NCI-H1436 treated with DMSO at 0.1 percent for 48 hours (cell line): ENCODE results near the gene LAMP1.
"Not testable (repeated sequence)": the region's sequence is repeated elsewhere in the genome, so short reads cannot be mapped to it uniquely, and the experiment has no call there.

ENCODE experiments used
- DNase-seq: peaks from one replicate; lab custom pipeline; 2025; lab: John Stamatoyannopoulos, UW

LAMP1 gene

GRCh38 chr13:113356596-113356995 is 59.6 kb downstream of the LAMP1 start:
- DNase-seq = no peak

GRCh38 chr13:113357529-113357928 is 60.5 kb downstream of the LAMP1 start:
- no peak for DNase-seq

GRCh38 chr13:113358653-113359190 is 61.7 kb downstream of the LAMP1 start:
- no peak for DNase-seq

GRCh38 chr13:113359571-113359970 is 62.5 kb downstream of the LAMP1 start:
- DNase-seq = no peak

- DNase-seq = no peak
Measured at GRCh38 chr13:113360446-113360845, 63.4 kb downstream of the LAMP1 start.

GRCh38 chr13:113361406-113361805 is 64.4 kb downstream of the LAMP1 start:
- DNase-seq = no peak

GRCh38 chr13:113364311-113364889 is 67.4 kb downstream of the LAMP1 start:
- no peak for DNase-seq

- no peak for DNase-seq
Measured at GRCh38 chr13:113364901-113365582, 68.0 kb downstream of the LAMP1 start.

- DNase-seq = no peak
Measured at GRCh38 chr13:113365583-113365970, 68.5 kb downstream of the LAMP1 start.

- DNase-seq = no peak
Measured at GRCh38 chr13:113365971-113366588, 69.0 kb downstream of the LAMP1 start.

- DNase-seq = no peak
Measured at GRCh38 chr13:113367020-113367560, 70.1 kb downstream of the LAMP1 start.

- no peak for DNase-seq
Measured at GRCh38 chr13:113367771-113368170, 70.7 kb downstream of the LAMP1 start.

GRCh38 chr13:113368353-113368752 is 71.3 kb downstream of the LAMP1 start:
- DNase-seq = not testable (repeated sequence)

GRCh38 chr13:113369189-113369588 is 72.2 kb downstream of the LAMP1 start:
- DNase-seq = no peak

- DNase-seq = no peak
Measured at GRCh38 chr13:113369881-113370280, 72.8 kb downstream of the LAMP1 start.

GRCh38 chr13:113371061-113371460 is 74.0 kb downstream of the LAMP1 start:
- no peak for DNase-seq

GRCh38 chr13:113371701-113372100 is 74.7 kb downstream of the LAMP1 start:
- not testable (repeated sequence) for DNase-seq
